CD4-positive, CD25-positive, alpha-beta regulatory T cell (primary cell): ENCODE results near the gene PPT2. TPM values are rescaled to one million over a fixed set of nuclear protein-coding genes. Genes with fewer than 3 reads are reported as not detected.

Source experiments
- ATAC-seq, 2 donors: fragments of 150-1000 bp; cut with Tn5 transposase; one replicate each; pipeline ENCODE4 v1.10.0; 2021; ENCODE audit warnings: low read depth in 2 of 2, moderate number of reproducible peaks in 2 of 2, moderate library complexity in 1 of 2
- DNase-seq, 3 donors: peaks; one replicate each; pipeline versions ENCODE4 v3.0.0 to v3.0.0-alpha.2; 2012 to 2022; ENCODE audit warnings: mixed read lengths in 1 of 3
- H3K27ac ChIP-seq: one replicate; pipeline ENCODE4 v1.7.0; 2013; ENCODE audit warnings: mild to moderate bottlenecking, low read length; ENCODE audit not compliant: insufficient read depth, poor library complexity, severe bottlenecking
- H3K27me3 ChIP-seq: one replicate; pipeline ENCODE4 v1.7.0; 2013; ENCODE audit warnings: low read length; ENCODE audit not compliant: control insufficient read depth, insufficient read depth
- H3K36me3 ChIP-seq: one replicate; pipeline ENCODE4 v1.7.0; 2013; ENCODE audit warnings: mild to moderate bottlenecking, low read length, moderate library complexity; ENCODE audit not compliant: control insufficient read depth, insufficient read depth
- H3K4me1 ChIP-seq: 2 replicates; pipeline ENCODE4 v1.7.0; 2013; ENCODE audit warnings: mild to moderate bottlenecking, low read length; ENCODE audit not compliant: insufficient read depth, control insufficient read depth, poor library complexity, severe bottlenecking
- H3K4me3 ChIP-seq: one replicate; pipeline ENCODE4 v1.7.0; 2013; ENCODE audit warnings: low read depth, mild to moderate bottlenecking, low read length, moderate library complexity
- H3K9me3 ChIP-seq, 2 experiments: 1 replicate in 1 of 2; 2 replicates in 1 of 2; pipeline ENCODE4 v1.7.0; 2013; ENCODE audit warnings: low read length in 2 of 2, mild to moderate bottlenecking in 1 of 2, moderate library complexity in 1 of 2; ENCODE audit not compliant: control insufficient read depth in 2 of 2
- H3K27ac Mint-ChIP-seq, 3 donors: one replicate each; pipeline ENCODE4 v1.8.0; 2020 to 2022; ENCODE audit warnings: mild to moderate bottlenecking in 3 of 3, mixed read lengths in 3 of 3, moderate library complexity in 2 of 3
- H3K27me3 Mint-ChIP-seq: one replicate; pipeline ENCODE4 v1.8.0; 2022; ENCODE audit warnings: mild to moderate bottlenecking, mixed read lengths
- H3K36me3 Mint-ChIP-seq: one replicate; pipeline ENCODE4 v1.8.0; 2020; ENCODE audit warnings: mixed read lengths
- H3K4me1 Mint-ChIP-seq, 4 donors: one replicate each; pipeline ENCODE4 v1.8.0; 2020 to 2022; ENCODE audit warnings: mixed read lengths in 4 of 4, mild to moderate bottlenecking in 1 of 4
- H3K4me3 Mint-ChIP-seq, 4 donors: one replicate each; pipeline ENCODE4 v1.8.0; 2020 to 2022; ENCODE audit warnings: mild to moderate bottlenecking in 4 of 4, mixed read lengths in 4 of 4, moderate library complexity in 3 of 4
- H3K9me3 Mint-ChIP-seq, 7 donors: one replicate each; pipeline ENCODE4 v1.8.0; 2020 to 2022; ENCODE audit warnings: mixed read lengths in 7 of 7, mild to moderate bottlenecking in 3 of 7, moderate library complexity in 2 of 7
- polyA plus RNA-seq, 4 donors: library from polyadenylated mRNA; unstranded; fragments of 300-500 nt; fragmentation: Illumina TruSeq; gene quantifications; one replicate each; pipeline ENCODE4 v1.2.3, GENCODE V29; 2021
- total RNA-seq: library from RNA; stranded (reverse); gene quantifications from one replicate; pipeline ENCODE4 v1.2.3, GENCODE V29; 2022

PPT2 gene
- total and polyA plus RNA-seq, 5 donors from 2014 or later: 3.1 to 6.2 (median 5.1) TPM

- no peak for DNase-seq
- Mint-ChIP-seq H3K36me3 (no peaks in the 10 kb centered on the region), H3K4me1 (peaks cover 8 to 61% (median 32%) of the 10 kb centered on the region in 4 donors), H3K27ac (peak overlapping the region in 2 of 3 donors; percentile 14 to 53), H3K9me3 (peaks cover 0 to 6% (median 1%) of the 10 kb centered on the region in 7 donors), H3K27me3 (peaks cover 58% of the 10 kb centered on the region), H3K4me3 (peak overlapping the region in 3 of 4 donors; percentile 33 to 77 (median 68))
- Histone ChIP-seq H3K27ac (no peak overlapping the region), H3K36me3 (no peaks in the 10 kb centered on the region), H3K4me3 (no peak overlapping the region), H3K9me3 (no peaks in the 10 kb centered on the region), H3K27me3 (peaks cover 6% of the 10 kb centered on the region), H3K4me1 (peaks cover 18% of the 10 kb centered on the region)
- no peak for ATAC-seq
Observed at GRCh38 chr6:32149932-32150870, 3.7 kb upstream of the PPT2 start.

DNA sequence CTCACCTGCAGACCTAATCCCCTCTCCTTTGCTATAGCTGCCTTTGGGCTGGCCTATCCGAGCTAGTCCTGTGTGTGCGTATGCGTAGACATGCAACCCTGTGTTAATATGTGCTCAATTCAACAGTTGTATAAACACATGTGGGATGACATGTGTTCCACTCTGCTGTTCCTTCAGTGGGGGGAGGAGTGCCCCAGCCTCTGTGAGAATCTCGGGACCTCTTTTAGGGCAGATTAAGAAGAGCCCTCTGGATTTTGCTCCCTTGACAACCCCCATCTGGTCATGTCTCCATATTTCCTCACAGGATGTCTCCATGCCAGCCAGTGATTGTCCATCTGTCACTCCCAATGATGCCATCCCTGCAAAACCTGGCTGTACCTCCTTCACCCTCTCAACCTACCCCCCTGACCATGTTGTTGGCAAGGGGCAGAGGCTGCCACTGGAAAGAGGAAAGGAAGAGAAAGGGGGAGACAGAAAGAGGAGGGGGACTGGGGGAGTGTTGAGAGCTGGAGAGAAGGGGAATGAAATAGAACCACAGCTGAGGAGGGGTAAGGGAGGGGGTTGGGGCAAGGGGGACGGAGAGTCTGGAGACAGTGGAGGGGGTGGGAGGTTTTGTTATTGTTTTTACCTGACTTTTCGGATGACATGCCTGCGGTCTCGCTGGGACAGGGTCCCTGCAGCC is 2.6 kb upstream of the PPT2 start:
- H3K27me3 ChIP-seq: peaks cover 6% of the 10 kb centered on the region
- H3K4me3 ChIP-seq: no peak overlapping the region
- peak overlapping the region in 2 of 3 donors; percentile 6 to 13 for H3K27ac Mint-ChIP-seq

GRCh38 chr6:32151863-32152768 is 1.8 kb upstream of the PPT2 start, which contains the start of gene PRRT1:
Gene PRRT1 (minus strand): TSS chr6:32151939. CDS start chr6:32151827, 112 bp downstream.
- H3K4me3 Mint-ChIP-seq: peak within 1 kb of the TSS; percentile 71 to 91 (median 79)
- H3K27ac Mint-ChIP-seq: peak within 1 kb of the TSS in 2 of 3 donors; percentile 13 to 22
- H3K27me3 ChIP-seq: peaks cover 6% of the 10 kb centered on the region
- peaks cover 46% of the 10 kb centered on the region for H3K27me3 Mint-ChIP-seq
- no peak within 1 kb of the TSS for H3K4me3 ChIP-seq
- peaks cover 0 to 6% (median 0%) of the 10 kb centered on the region in 7 donors for H3K9me3 Mint-ChIP-seq
- H3K9me3 ChIP-seq: no peaks in the 10 kb centered on the region
- peaks cover 20% of the 10 kb centered on the region for H3K4me1 ChIP-seq
- peaks cover 0 to 67% (median 31%) of the 10 kb centered on the region in 4 donors for H3K4me1 Mint-ChIP-seq
- ATAC-seq (no peak), DNase-seq (no peak)
- no peaks in the 10 kb centered on the region for H3K36me3 Mint-ChIP-seq
- H3K36me3 ChIP-seq: no peaks in the 10 kb centered on the region
- no peak within 1 kb of the TSS for H3K27ac ChIP-seq

More for the DNA sequence above, 2.6 kb upstream of the PPT2 start:
- peaks cover under 1 to 67% (median 32%) of the 10 kb centered on the region in 4 donors for H3K4me1 Mint-ChIP-seq
- peaks cover 20% of the 10 kb centered on the region for H3K4me1 ChIP-seq
- peaks cover 52% of the 10 kb centered on the region for H3K27me3 Mint-ChIP-seq
- H3K36me3 Mint-ChIP-seq: no peaks in the 10 kb centered on the region
- H3K9me3 Mint-ChIP-seq: peaks cover 0 to 6% (median under 1%) of the 10 kb centered on the region in 7 donors
- no peak for DNase-seq
- ATAC-seq: no peak
- no peaks in the 10 kb centered on the region for H3K36me3 ChIP-seq
- no peak overlapping the region for H3K27ac ChIP-seq
- no peaks in the 10 kb centered on the region for H3K9me3 ChIP-seq
- peak overlapping the region; percentile 40 to 77 (median 67) for H3K4me3 Mint-ChIP-seq

DNA sequence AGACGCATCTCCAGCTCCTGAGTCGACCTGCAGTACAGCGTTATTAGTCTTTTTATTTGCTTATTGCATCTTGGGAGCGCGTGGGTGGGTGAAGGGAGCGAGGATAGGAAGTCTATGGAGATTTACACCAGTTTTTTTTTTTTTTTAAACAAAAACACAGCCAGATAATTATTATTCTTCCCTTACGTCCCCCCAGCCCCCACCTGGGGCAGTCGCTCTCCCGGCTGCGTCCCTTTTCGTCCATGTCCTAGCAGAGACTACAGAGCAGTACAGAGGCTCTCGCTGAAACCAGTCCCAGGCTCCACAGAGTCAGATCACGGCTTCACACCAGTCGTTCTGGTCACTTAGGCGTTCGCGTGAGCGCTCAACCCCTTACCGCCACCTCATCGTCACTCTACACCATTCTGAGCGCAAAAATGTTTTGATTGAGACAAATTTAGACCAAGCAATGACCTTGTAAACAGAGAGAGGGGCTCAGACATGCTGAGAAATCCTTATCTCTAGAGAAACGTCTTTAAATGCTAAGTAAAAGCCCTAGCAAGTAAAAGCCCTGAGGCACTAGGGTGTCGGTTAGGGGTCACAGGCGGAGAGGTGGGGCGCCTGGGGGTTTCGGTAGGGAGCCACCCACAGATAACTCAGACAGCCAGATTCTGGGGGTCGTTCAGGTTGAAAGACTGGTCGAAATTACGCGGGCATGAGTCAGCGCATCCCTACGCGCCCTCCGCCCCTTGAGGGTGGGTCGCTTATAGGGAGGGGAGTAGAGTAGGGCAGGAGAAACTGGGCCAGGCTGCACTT is 975 bp upstream of the PPT2 start:
- no peaks in the 10 kb centered on the region for H3K9me3 ChIP-seq
- peaks cover 2% of the 10 kb centered on the region for H3K27me3 ChIP-seq
- peaks cover 6% of the 10 kb centered on the region for H3K36me3 ChIP-seq
- H3K4me3 ChIP-seq: no peak overlapping the region
- Mint-ChIP-seq H3K4me1 (peaks cover 0 to 71% (median 31%) of the 10 kb centered on the region in 4 donors), H3K27me3 (peaks cover 41% of the 10 kb centered on the region), H3K36me3 (peaks cover 7% of the 10 kb centered on the region), H3K9me3 (peaks cover 0 to 7% (median 0%) of the 10 kb centered on the region in 7 donors), H3K27ac (peak overlapping the region in 2 of 3 donors; percentile 22 to 74), H3K4me3 (peak overlapping the region; percentile 71 to 91 (median 84))
- DNase-seq: no peak
- no peak for ATAC-seq
- peaks cover 20% of the 10 kb centered on the region for H3K4me1 ChIP-seq
- H3K27ac ChIP-seq: no peak overlapping the region

DNA sequence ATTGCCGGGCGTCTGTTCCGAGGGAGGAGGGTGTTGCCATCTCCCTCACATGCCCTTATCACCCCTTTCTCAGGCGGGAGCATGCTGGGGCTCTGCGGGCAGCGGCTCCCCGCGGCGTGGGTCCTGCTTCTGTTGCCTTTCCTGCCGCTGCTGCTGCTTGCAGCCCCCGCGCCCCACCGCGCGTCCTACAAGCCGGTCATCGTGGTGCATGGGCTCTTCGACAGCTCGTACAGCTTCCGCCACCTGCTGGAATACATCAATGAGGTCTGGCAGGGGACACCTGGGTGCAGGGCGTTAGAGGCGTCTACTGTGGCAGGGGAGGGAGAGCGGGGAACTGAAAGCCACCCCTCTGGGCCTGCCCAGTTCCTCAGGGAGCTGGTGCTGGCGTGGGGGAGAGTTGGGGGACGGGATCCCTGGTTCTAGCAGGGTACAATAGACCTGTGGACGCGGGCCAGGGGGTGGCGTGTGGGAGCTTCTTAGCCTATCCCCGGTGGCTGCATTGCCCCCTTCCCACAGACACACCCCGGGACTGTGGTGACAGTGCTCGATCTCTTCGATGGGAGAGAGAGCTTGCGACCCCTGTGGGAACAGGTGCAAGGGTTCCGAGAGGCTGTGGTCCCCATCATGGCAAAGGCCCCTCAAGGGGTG is 697 bp downstream of the PPT2 start:
- peaks cover 27% of the 10 kb centered on the region for H3K27me3 Mint-ChIP-seq
- ATAC-seq: peak; percentile 82 to 83
- H3K36me3 Mint-ChIP-seq: peaks cover 17% of the 10 kb centered on the region
- H3K27ac Mint-ChIP-seq: peak overlapping the region; percentile 91 to 93 (median 92)
- Histone ChIP-seq H3K9me3 (no peaks in the 10 kb centered on the region), H3K36me3 (peaks cover 7% of the 10 kb centered on the region), H3K27me3 (peaks cover 2% of the 10 kb centered on the region), H3K4me3 (peak overlapping the region; percentile 77), H3K27ac (peak overlapping the region; percentile 62), H3K4me1 (peaks cover 20% of the 10 kb centered on the region)
- H3K4me3 Mint-ChIP-seq: peak overlapping the region; percentile 91 to 98 (median 94)
- peaks cover 0 to 3% (median 0%) of the 10 kb centered on the region in 7 donors for H3K9me3 Mint-ChIP-seq
- DNase-seq: peak; percentile 51 to 80 (median 73)
- H3K4me1 Mint-ChIP-seq: peaks cover 0 to 56% (median 24%) of the 10 kb centered on the region in 4 donors

GRCh38 chr6:32156891-32157290 is 3.0 kb downstream of the PPT2 start:
- Mint-ChIP-seq H3K4me3 (no peak overlapping the region), H3K27ac (no peak overlapping the region)

More at GRCh38 chr6:32156891-32157290, 3.0 kb downstream of the PPT2 start:
- Mint-ChIP-seq H3K4me1 (peaks cover 0 to 41% (median 21%) of the 10 kb centered on the region in 4 donors), H3K36me3 (peaks cover 17% of the 10 kb centered on the region), H3K9me3 (peaks cover 0 to 1% (median 0%) of the 10 kb centered on the region in 7 donors), H3K27me3 (peaks cover 13% of the 10 kb centered on the region)
- H3K4me1 ChIP-seq: peaks cover 20% of the 10 kb centered on the region
- DNase-seq (no peak), ATAC-seq (no peak)
- no peaks in the 10 kb centered on the region for H3K9me3 ChIP-seq
- H3K27me3 ChIP-seq: no peaks in the 10 kb centered on the region
- H3K36me3 ChIP-seq: peaks cover 7% of the 10 kb centered on the region
- H3K27ac ChIP-seq: no peak overlapping the region
- H3K4me3 ChIP-seq: no peak overlapping the region
